22Rv1 (cell line): Measurements from ENCODE around the gene BTN3A1.

Experiments
- ZFX ChIP-seq: fragments of 450-650 bp; IDR thresholded peaks from 2 replicates; pipeline ENCODE4 v1.6.1; 2017; ENCODE audit warnings: antibody characterized with exemption, borderline replicate concordance
- TF ChIP-seq, protein P1 (sequence below): fragments of 450-650 bp; IDR thresholded peaks from 2 replicates; pipeline ENCODE4 v1.5.1; 2017; ENCODE audit warnings: mild to moderate bottlenecking

DNA sequence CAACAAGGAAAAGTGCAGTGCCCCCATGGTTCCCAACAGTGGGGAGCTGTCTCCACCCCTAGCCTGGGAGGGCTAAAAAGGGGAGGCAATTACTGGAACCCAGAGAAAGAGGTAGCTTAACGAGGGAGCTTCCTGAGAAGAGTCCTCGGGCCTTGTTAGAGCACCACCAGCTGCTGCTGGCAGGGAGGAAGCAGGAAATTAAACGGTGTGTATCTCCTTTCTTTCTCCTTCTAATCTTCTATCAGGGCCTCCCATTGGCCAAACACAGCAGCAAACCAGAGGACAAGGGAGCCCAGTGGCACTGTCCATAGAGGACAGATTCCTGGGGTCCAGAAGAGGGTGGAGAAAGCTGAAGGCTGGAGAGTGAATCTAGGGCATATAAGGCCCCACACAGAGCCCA is 26.8 kb upstream of the BTN3A1 start:
- TF ChIP-seq, protein P1, sequence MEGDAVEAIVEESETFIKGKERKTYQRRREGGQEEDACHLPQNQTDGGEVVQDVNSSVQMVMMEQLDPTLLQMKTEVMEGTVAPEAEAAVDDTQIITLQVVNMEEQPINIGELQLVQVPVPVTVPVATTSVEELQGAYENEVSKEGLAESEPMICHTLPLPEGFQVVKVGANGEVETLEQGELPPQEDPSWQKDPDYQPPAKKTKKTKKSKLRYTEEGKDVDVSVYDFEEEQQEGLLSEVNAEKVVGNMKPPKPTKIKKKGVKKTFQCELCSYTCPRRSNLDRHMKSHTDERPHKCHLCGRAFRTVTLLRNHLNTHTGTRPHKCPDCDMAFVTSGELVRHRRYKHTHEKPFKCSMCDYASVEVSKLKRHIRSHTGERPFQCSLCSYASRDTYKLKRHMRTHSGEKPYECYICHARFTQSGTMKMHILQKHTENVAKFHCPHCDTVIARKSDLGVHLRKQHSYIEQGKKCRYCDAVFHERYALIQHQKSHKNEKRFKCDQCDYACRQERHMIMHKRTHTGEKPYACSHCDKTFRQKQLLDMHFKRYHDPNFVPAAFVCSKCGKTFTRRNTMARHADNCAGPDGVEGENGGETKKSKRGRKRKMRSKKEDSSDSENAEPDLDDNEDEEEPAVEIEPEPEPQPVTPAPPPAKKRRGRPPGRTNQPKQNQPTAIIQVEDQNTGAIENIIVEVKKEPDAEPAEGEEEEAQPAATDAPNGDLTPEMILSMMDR, result no peak
- no peak for TF ChIP-seq ZFX
